Caco-2 (cell line): ENCODE data around the gene GPC5. TPM values are rescaled to one million over a fixed set of nuclear protein-coding genes. Genes with fewer than 3 reads are reported as not detected.

Experiments used
- BruUV-seq: library from RNA; stranded (reverse); fragments of 400-500 nt; replicated peaks from 2 replicates; lab custom pipeline; 2021; lab: Mats Ljungman, UMichigan
- CTCF ChIA-PET: fragments of 300-600 bp; sonication (Branson Sonifier 250); formaldehyde crosslinking; loops from one replicate; lab custom pipeline; 2022; ENCODE audit warnings: antibody characterized with exemption; lab: Charles Lee
- POLR2A ChIA-PET: fragments of 300-600 bp; sonication (Branson Sonifier 250); formaldehyde crosslinking; loops from one replicate; lab custom pipeline; 2022; ENCODE audit warnings: antibody characterized with exemption; lab: Charles Lee
- DNase-seq, 2 experiments: peaks; one replicate each; pipeline versions ENCODE4 v3.0.0 to v3.0.0-alpha.2; 2020 to 2022
- H3K27me3 ChIP-seq: replicated peaks from 2 replicates; pipeline ENCODE4 v1.6.0; 2011; ENCODE audit warnings: low read length; ENCODE audit not compliant: control insufficient read depth, insufficient read depth
- H3K36me3 ChIP-seq: 2 replicates; pipeline ENCODE4 v1.5.1; 2011; ENCODE audit warnings: low read length; ENCODE audit not compliant: control insufficient read depth, insufficient read depth
- H3K4me1 ChIP-seq: fragments of 250-450 bp; sonication (Bioruptor Pico); 2 replicates; pipeline ENCODE4 v1.5.1; 2020; ENCODE audit warnings: mild to moderate bottlenecking
- H3K4me3 ChIP-seq: 2 replicates; pipeline ENCODE4 v1.5.1; 2011; ENCODE audit warnings: low read depth, mild to moderate bottlenecking, control low read depth, low read length
- H3K9me3 ChIP-seq: fragments of 250-450 bp; sonication (Bioruptor Pico); 2 replicates; pipeline ENCODE4 v1.5.1; 2020; ENCODE audit warnings: mild to moderate bottlenecking, moderate library complexity
- H3K27ac Mint-ChIP-seq: one replicate; pipeline ENCODE4 v1.8.0; 2022; ENCODE audit warnings: mixed read lengths; ENCODE audit not compliant: unreplicated experiment
- H3K27me3 Mint-ChIP-seq: one replicate; pipeline ENCODE4 v1.8.0; 2022; ENCODE audit warnings: mixed read lengths; ENCODE audit not compliant: insufficient read depth, unreplicated experiment
- H3K36me3 Mint-ChIP-seq: one replicate; pipeline ENCODE4 v1.8.0; 2022; ENCODE audit warnings: mild to moderate bottlenecking, mixed read lengths; ENCODE audit not compliant: insufficient read depth, unreplicated experiment
- H3K4me1 Mint-ChIP-seq: one replicate; pipeline ENCODE4 v1.8.0; 2022; ENCODE audit warnings: low read depth, mixed read lengths; ENCODE audit not compliant: unreplicated experiment
- H3K4me3 Mint-ChIP-seq: one replicate; pipeline ENCODE4 v1.8.0; 2022; ENCODE audit warnings: mild to moderate bottlenecking, moderate library complexity, mixed read lengths; ENCODE audit not compliant: unreplicated experiment
- H3K9me3 Mint-ChIP-seq: one replicate; pipeline ENCODE4 v1.8.0; 2022; ENCODE audit warnings: mixed read lengths; ENCODE audit not compliant: unreplicated experiment
- CTCF ChIP-seq, 2 experiments: fragments of 200-600 bp in 1 of 2; IDR thresholded peaks; 1 replicate in 1 of 2; 2 replicates in 1 of 2; pipeline versions ENCODE4 v1.5.1 to v1.8.0; 2011 to 2022; ENCODE audit warnings: antibody characterized with exemption in 1 of 2, control low read depth in 1 of 2, inconsistent platforms in 1 of 2, low read depth in 1 of 2, low read length in 1 of 2, mild to moderate bottlenecking in 1 of 2, moderate library complexity in 1 of 2; ENCODE audit not compliant: insufficient read depth in 1 of 2, severe bottlenecking in 1 of 2, unreplicated experiment in 1 of 2
- intact Hi-C: fragments of 100-400 bp; cut with micrococcal nuclease; formaldehyde crosslinking; loops from one replicate; pipeline ENCODE4 v1.10.0; 2022; ENCODE audit not compliant: unreplicated experiment
- total RNA-seq: library from RNA; stranded (reverse); gene quantifications from 2 replicates; pipeline ENCODE4 v1.2.3, GENCODE V29; 2022

GPC5 gene
- total RNA-seq, 1 experiment from 2014 or later: 4.1 TPM

- intact Hi-C loops: no loop called here
- POLR2A ChIA-PET: no interaction called here
These were observed 1035.0 kb downstream of the GPC5 start for GRCh38 chr13:92433386-92433785.

GRCh38 chr13:92433963-92434362, 1035.5 kb downstream of the GPC5 start:
- CTCF ChIA-PET: no interaction called here
- peaks cover 15% of the 10 kb centered on the region for H3K9me3 Mint-ChIP-seq
- no peak for DNase-seq
- Histone ChIP-seq H3K4me3 (no peak overlapping the region), H3K4me1 (no peaks in the 10 kb centered on the region), H3K36me3 (no peaks in the 10 kb centered on the region), H3K27me3 (no peaks in the 10 kb centered on the region), H3K9me3 (no peaks in the 10 kb centered on the region)
- no peak for TF ChIP-seq CTCF (IDR thresholded peaks at IDR 0.05; ENCODE audit: insufficient read depth in 1 of 2, low read depth in 1 of 2, low read length in 1 of 2, severe bottlenecking in 1 of 2, unreplicated experiment in 1 of 2)
- intact Hi-C loops: no loop called here
- no peak overlapping the region for H3K27ac Mint-ChIP-seq
- H3K4me1 Mint-ChIP-seq: peaks cover 12% of the 10 kb centered on the region
- no peak overlapping the region for H3K4me3 Mint-ChIP-seq
- POLR2A ChIA-PET: no interaction called here
- H3K36me3 Mint-ChIP-seq: no peaks in the 10 kb centered on the region
- no peaks in the 10 kb centered on the region for H3K27me3 Mint-ChIP-seq
- BruUV-seq: no TSS peak

More at GRCh38 chr13:92433386-92433785, 1035.0 kb downstream of the GPC5 start:
- Mint-ChIP-seq H3K27me3 (no peaks in the 10 kb centered on the region), H3K4me3 (no peak overlapping the region), H3K9me3 (peaks cover 15% of the 10 kb centered on the region), H3K27ac (no peak overlapping the region), H3K4me1 (peaks cover 12% of the 10 kb centered on the region), H3K36me3 (no peaks in the 10 kb centered on the region)
- no peak for DNase-seq
- CTCF ChIA-PET: no interaction called here
- Histone ChIP-seq H3K4me3 (no peak overlapping the region), H3K27me3 (no peaks in the 10 kb centered on the region), H3K4me1 (no peaks in the 10 kb centered on the region), H3K36me3 (no peaks in the 10 kb centered on the region), H3K9me3 (no peaks in the 10 kb centered on the region)
- no peak for TF ChIP-seq CTCF (IDR thresholded peaks at IDR 0.05; ENCODE audit: insufficient read depth in 1 of 2, low read depth in 1 of 2, low read length in 1 of 2, severe bottlenecking in 1 of 2, unreplicated experiment in 1 of 2)
- BruUV-seq: no TSS peak

- Mint-ChIP-seq H3K4me3 (no peak overlapping the region), H3K27ac (no peak overlapping the region), H3K27me3 (no peaks in the 10 kb centered on the region), H3K36me3 (no peaks in the 10 kb centered on the region), H3K9me3 (peaks cover 15% of the 10 kb centered on the region), H3K4me1 (peaks cover 12% of the 10 kb centered on the region)
- intact Hi-C loops: no loop called here
- POLR2A ChIA-PET: no interaction called here
- H3K27me3 ChIP-seq: no peaks in the 10 kb centered on the region
- TF ChIP-seq CTCF (IDR thresholded peaks at IDR 0.05; ENCODE audit: insufficient read depth in 1 of 2, low read depth in 1 of 2, low read length in 1 of 2, severe bottlenecking in 1 of 2, unreplicated experiment in 1 of 2): no peak
- H3K36me3 ChIP-seq: no peaks in the 10 kb centered on the region
- H3K9me3 ChIP-seq: no peaks in the 10 kb centered on the region
- H3K4me3 ChIP-seq: no peak overlapping the region
- BruUV-seq: no TSS peak
- no peaks in the 10 kb centered on the region for H3K4me1 ChIP-seq
- CTCF ChIA-PET: no interaction called here
- DNase-seq: no peak
These were observed 1038.5 kb downstream of the GPC5 start for GRCh38 chr13:92436924-92437323.
